A549 (cell line): ENCODE data around the gene ATL1. TPM values are rescaled to one million over a fixed set of nuclear protein-coding genes. Genes with fewer than 3 reads are reported as not detected.
A peak's percentile ranks its signal among the peaks of the same experiment; 100 is the strongest.

ENCODE experiments used
- ATAC-seq, 2 experiments: fragments of 200-7000 bp in 1 of 2; fragments of >200 bp in 1 of 2; cut with Nextera tagmentation in 1 of 2; cut with Tn5 transposase in 1 of 2; 3 replicates each; pipeline versions ENCODE4 v1.8.0 to v1.9.1; 2018 to 2020; ENCODE audit warnings: mild to moderate bottlenecking in 1 of 2, moderate library complexity in 1 of 2
- CTCF ChIA-PET: fragments of 300-600 bp; sonication (Branson Sonifier 250); formaldehyde crosslinking; extraction: SDS; loops from one replicate; lab custom pipeline; 2021; ENCODE audit warnings: antibody characterized with exemption, inconsistent platforms; lab: Yijun Ruan, JAX
- POLR2A ChIA-PET: fragments of 350-600 bp; formaldehyde crosslinking; extraction: SDS; loops from one replicate; lab custom pipeline; 2021; ENCODE audit warnings: antibody characterized with exemption, inconsistent platforms; lab: Yijun Ruan, JAX
- DNase-seq, 2 experiments: peaks; one replicate each; pipeline versions ENCODE4 v3.0.0 to v3.0.0-alpha.2; 2011 to 2016; ENCODE audit warnings: low read depth in 1 of 2, low spot score in 1 of 2
- FAIRE-seq: peaks from 2 replicates; lab custom pipeline; 2011; peaks lifted over from hg19 to GRCh38; lab: Jason Lieb, UNC
- H3K27ac ChIP-seq, 2 experiments: fragments of >200 bp; sonication (Bioruptor Twin); formaldehyde crosslinking; 3 replicates each; pipeline ENCODE4 v1.5.1; 2016 to 2017
- H3K4me1 ChIP-seq: fragments of >200 bp; sonication (Bioruptor Twin); formaldehyde crosslinking; 3 replicates; pipeline ENCODE4 v1.6.1; 2016
- H3K4me2 ChIP-seq: fragments of >200 bp; sonication (Bioruptor Twin); formaldehyde crosslinking; 3 replicates; pipeline ENCODE4 v1.6.1; 2016
- H3K4me3 ChIP-seq: fragments of >200 bp; sonication (Bioruptor Twin); formaldehyde crosslinking; 3 replicates; pipeline ENCODE4 v1.5.1; 2016
- H3K9me3 ChIP-seq: fragments of >200 bp; sonication (Bioruptor Twin); formaldehyde crosslinking; 3 replicates; pipeline ENCODE4 v1.6.1; 2016
- CBX2 ChIP-seq: fragments of 200-600 bp; sonication (generic); IDR thresholded peaks from 2 replicates; pipeline ENCODE4 v1.6.1; 2016; ENCODE audit warnings: low read depth, mild to moderate bottlenecking, borderline replicate concordance
- CEBPB ChIP-seq, 2 experiments: fragments of >200 bp in 1 of 2; sonication (Bioruptor Twin) in 1 of 2; formaldehyde crosslinking in 1 of 2; IDR thresholded peaks; 2 replicates each; pipeline ENCODE4 v1.6.1; 2012 to 2016
- FOSL2 ChIP-seq, 2 experiments: fragments of 450-650 bp in 1 of 2; fragments of >200 bp in 1 of 2; sonication (Bioruptor Twin) in 1 of 2; formaldehyde crosslinking; IDR thresholded peaks; 2 replicates each; pipeline versions ENCODE4 v1.5.0 to v1.6.1; 2016 to 2020; ENCODE audit warnings: mild to moderate bottlenecking in 1 of 2, moderate library complexity in 1 of 2
- GATA3 ChIP-seq: IDR thresholded peaks from 2 replicates; pipeline ENCODE4 v1.6.1; 2012; ENCODE audit warnings: borderline replicate concordance
- HOXA7 ChIP-seq: fragments of 250-450 bp; sonication (Bioruptor Pico); IDR thresholded peaks from 2 replicates; pipeline ENCODE4 v1.5.0; 2020; ENCODE audit warnings: mild to moderate bottlenecking, moderate library complexity
- HOXB13 ChIP-seq: fragments of 250-450 bp; sonication (Bioruptor Pico); IDR thresholded peaks from 2 replicates; pipeline ENCODE4 v1.5.0; 2020; ENCODE audit warnings: low read depth, mild to moderate bottlenecking, moderate library complexity
- HOXB5 ChIP-seq: fragments of 250-450 bp; sonication (Bioruptor Pico); IDR thresholded peaks from 2 replicates; pipeline ENCODE4 v1.5.0; 2020; ENCODE audit warnings: mild to moderate bottlenecking, moderate library complexity
- JUN ChIP-seq, 2 experiments: fragments of >200 bp; sonication (Bioruptor Twin); formaldehyde crosslinking; IDR thresholded peaks; 2 replicates in 1 of 2; 3 replicates in 1 of 2; pipeline ENCODE4 v1.6.1; 2016 to 2017
- MAFK ChIP-seq: fragments of 450-650 bp; IDR thresholded peaks from 2 replicates; pipeline ENCODE4 v1.6.1; 2014; ENCODE audit not compliant: partially characterized antibody
- NFE2L2 ChIP-seq: fragments of 150-350 bp; conservative IDR thresholded peaks from 2 replicates; pipeline ENCODE4 v1.6.1; 2014; ENCODE audit warnings: low read length
- RARB ChIP-seq: fragments of 250-450 bp; sonication (Bioruptor Pico); IDR thresholded peaks from 2 replicates; pipeline ENCODE4 v1.8.0; 2021; ENCODE audit warnings: mild to moderate bottlenecking, moderate library complexity
- RFX5 ChIP-seq: fragments of 450-650 bp; IDR thresholded peaks from 2 replicates; pipeline ENCODE4 v1.7.1; 2014; ENCODE audit warnings: antibody characterized with exemption, mild to moderate bottlenecking, moderate library complexity
- RNF2 ChIP-seq: fragments of 200-600 bp; sonication (generic); IDR thresholded peaks from 2 replicates; pipeline ENCODE4 v1.6.1; 2016; ENCODE audit warnings: low read depth, mild to moderate bottlenecking, antibody characterized with exemption, moderate library complexity, borderline replicate concordance
- TFCP2L1 ChIP-seq: fragments of 250-450 bp; sonication (Bioruptor Pico); IDR thresholded peaks from 2 replicates; pipeline ENCODE4 v1.5.0; 2021; ENCODE audit warnings: mild to moderate bottlenecking
- TP53 ChIP-seq: fragments of 250-450 bp; sonication (Bioruptor Pico); IDR thresholded peaks from 2 replicates; pipeline ENCODE4 v1.5.0; 2021; ENCODE audit warnings: mild to moderate bottlenecking, moderate library complexity
- ZFP36 ChIP-seq: fragments of 450-650 bp; IDR thresholded peaks from 2 replicates; pipeline ENCODE4 v1.6.1; 2014; ENCODE audit warnings: borderline replicate concordance; ENCODE audit not compliant: partially characterized antibody
- WGBS: methylation state at CpG from one replicate; pipeline ENCODE4 v1.1.6; 2017; ENCODE audit errors: missing lambda C conversion rate; 5-methylcytosine and 5-hydroxymethylcytosine counted together
- polyA plus RNA-seq, 4 experiments: library from polyadenylated mRNA; depleted of rRNA in 3 of 4; stranded (reverse); fragments of >200 nt; fragmentation: RNase III in 1 of 4; extraction: RNeasy Plus Mini Kit Qiagen cat#74134 plus additional on column Dnase treatment in 1 of 4; gene quantifications; 2 replicates in 3 of 4; 3 replicates in 1 of 4; pipeline ENCODE4 v1.2.3, GENCODE V29; 2011 to 2017
- TF ChIP-seq, protein P1 (sequence below): fragments of >200 bp; sonication (Bioruptor Twin); formaldehyde crosslinking; IDR thresholded peaks from 3 replicates; pipeline ENCODE4 v1.6.1; 2016
- TF ChIP-seq, protein P2 (sequence below): IDR thresholded peaks from 2 replicates; pipeline ENCODE4 v1.6.1; 2012
- TF ChIP-seq, protein P3 (sequence below): fragments of 200-600 bp; sonication (generic); IDR thresholded peaks from 2 replicates; pipeline ENCODE4 v1.6.1; 2016; ENCODE audit warnings: antibody characterized with exemption, mild to moderate bottlenecking, moderate library complexity

ATL1 gene
- polyA plus RNA-seq, 2 of the 4 experiments (the other 2 are of a cell fraction), result 4.7 to 5.1 TPM

DNA sequence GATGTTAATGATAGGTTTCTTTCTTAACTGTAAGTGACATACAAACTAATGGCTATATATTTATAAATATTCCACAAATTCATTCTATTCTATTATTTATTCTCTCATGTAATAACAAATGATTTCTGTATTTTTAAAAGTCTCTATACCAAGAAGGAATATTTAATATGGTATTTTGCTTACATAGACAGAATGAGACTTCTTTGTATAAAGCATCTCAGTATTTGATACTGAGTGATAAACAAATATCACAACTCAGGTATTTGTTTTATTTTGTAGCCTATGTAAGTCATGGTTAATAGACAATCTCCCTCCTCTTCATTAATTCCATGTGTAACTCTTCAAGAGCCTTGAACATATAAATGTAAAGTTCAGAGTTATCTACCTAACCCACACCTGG is 18.0 kb downstream of the ATL1 start:
- ATAC-seq (no peak), FAIRE-seq (no peak), DNase-seq (no peak)
- Histone ChIP-seq H3K4me1 (no peaks in the 10 kb centered on the region; the same call in 2 of the 3 replicates), H3K9me3 (no peaks in the 10 kb centered on the region), H3K4me2 (no peak overlapping the region), H3K4me3 (no peak overlapping the region), H3K27ac (no peak overlapping the region)
- POLR2A ChIA-PET, result no interaction called here
- TF ChIP-seq MAFK (peak; percentile 65), CEBPB (IDR thresholded peaks at IDR 0.05) (no peak)
- CTCF ChIA-PET, result interaction anchor here (0.6 kb wide), 1 partner anchor 223 kb away, joined by 3 read pairs; no protein-coding TSS in a partner anchor

DNA sequence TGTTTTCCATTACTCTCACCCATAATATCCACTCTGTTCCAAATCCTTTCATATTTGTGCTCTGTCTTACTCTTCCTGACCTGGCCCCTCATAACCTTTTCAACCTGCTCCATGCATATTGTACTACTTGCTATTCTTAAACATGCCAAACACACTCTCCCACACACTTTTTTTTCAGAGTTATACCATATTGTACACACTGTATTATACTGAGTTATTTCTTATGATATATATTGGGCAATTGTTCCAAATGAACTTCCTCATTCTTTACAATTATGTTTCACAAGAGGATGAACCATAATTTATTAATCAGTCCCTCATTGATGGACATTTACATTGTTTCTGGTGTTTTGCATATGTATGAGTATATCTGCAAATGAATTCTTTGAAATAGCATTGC is 18.5 kb downstream of the ATL1 start:
- CTCF ChIA-PET, result interaction anchor here (0.5 kb wide), 1 partner anchor 631 kb away, joined by 3 read pairs; no protein-coding TSS in a partner anchor
- no peak for TF ChIP-seq JUN (IDR thresholded peaks at IDR 0.05)
- TF ChIP-seq RARB (CRISPR knock-in tag), result no peak
- TF ChIP-seq, protein P1, sequence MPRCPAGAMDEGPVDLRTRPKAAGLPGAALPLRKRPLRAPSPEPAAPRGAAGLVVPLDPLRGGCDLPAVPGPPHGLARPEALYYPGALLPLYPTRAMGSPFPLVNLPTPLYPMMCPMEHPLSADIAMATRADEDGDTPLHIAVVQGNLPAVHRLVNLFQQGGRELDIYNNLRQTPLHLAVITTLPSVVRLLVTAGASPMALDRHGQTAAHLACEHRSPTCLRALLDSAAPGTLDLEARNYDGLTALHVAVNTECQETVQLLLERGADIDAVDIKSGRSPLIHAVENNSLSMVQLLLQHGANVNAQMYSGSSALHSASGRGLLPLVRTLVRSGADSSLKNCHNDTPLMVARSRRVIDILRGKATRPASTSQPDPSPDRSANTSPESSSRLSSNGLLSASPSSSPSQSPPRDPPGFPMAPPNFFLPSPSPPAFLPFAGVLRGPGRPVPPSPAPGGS, result no peak
- no peak for TF ChIP-seq FOSL2 (IDR thresholded peaks at IDR 0.05)
- TF ChIP-seq FOSL2 (CRISPR knock-in tag; IDR thresholded peaks at IDR 0.05), result no peak
- no peak for TF ChIP-seq ZFP36
- TF ChIP-seq GATA3, result no peak
- TF ChIP-seq TP53 (CRISPR knock-in tag), result no peak
- TF ChIP-seq RNF2, result no peak
- no peak for TF ChIP-seq HOXB5 (CRISPR knock-in tag)
- no peak for TF ChIP-seq TFCP2L1 (CRISPR knock-in tag)
- TF ChIP-seq, protein P2, sequence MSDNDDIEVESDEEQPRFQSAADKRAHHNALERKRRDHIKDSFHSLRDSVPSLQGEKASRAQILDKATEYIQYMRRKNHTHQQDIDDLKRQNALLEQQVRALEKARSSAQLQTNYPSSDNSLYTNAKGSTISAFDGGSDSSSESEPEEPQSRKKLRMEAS, result no peak
- H3K4me2 ChIP-seq, result no peak overlapping the region
- FAIRE-seq (no peak), ATAC-seq (no peak), DNase-seq (no peak)
- no peak overlapping the region for H3K27ac ChIP-seq
- POLR2A ChIA-PET, result no interaction called here
- H3K9me3 ChIP-seq, result no peaks in the 10 kb centered on the region
- no peaks in the 10 kb centered on the region; the same call in 2 of the 3 replicates for H3K4me1 ChIP-seq
- no peak overlapping the region for H3K4me3 ChIP-seq

DNA sequence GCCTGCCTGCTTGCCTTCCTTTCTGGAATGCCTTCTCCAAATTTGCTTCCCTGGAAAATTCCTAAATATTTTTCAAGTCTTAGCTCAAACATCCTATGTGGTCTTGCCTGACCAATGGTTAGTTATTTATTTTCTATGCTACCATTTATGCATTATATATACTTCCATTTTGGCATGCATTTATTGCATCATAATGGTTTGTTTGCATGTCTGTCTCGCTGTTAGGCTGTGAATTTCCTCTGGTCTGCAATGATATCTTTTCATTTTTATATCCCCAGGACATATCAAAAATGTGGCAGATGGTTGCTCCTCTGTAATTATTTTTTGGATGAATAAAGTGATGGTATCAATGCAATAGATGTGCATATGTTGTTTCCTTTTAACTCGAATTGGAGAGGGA is 30.5 kb downstream of the ATL1 start:
- H3K9me3 ChIP-seq, result no peaks in the 10 kb centered on the region
- no peak for TF ChIP-seq HOXB13 (CRISPR knock-in tag)
- no peak for TF ChIP-seq RFX5
- TF ChIP-seq CEBPB (IDR thresholded peaks at IDR 0.05), result 0 out of 4 replicates have a peak, but pooled peaks of 1 of the 2 experiments have one; percentile 7
- no peak for TF ChIP-seq TP53 (CRISPR knock-in tag)
- TF ChIP-seq, protein P3, sequence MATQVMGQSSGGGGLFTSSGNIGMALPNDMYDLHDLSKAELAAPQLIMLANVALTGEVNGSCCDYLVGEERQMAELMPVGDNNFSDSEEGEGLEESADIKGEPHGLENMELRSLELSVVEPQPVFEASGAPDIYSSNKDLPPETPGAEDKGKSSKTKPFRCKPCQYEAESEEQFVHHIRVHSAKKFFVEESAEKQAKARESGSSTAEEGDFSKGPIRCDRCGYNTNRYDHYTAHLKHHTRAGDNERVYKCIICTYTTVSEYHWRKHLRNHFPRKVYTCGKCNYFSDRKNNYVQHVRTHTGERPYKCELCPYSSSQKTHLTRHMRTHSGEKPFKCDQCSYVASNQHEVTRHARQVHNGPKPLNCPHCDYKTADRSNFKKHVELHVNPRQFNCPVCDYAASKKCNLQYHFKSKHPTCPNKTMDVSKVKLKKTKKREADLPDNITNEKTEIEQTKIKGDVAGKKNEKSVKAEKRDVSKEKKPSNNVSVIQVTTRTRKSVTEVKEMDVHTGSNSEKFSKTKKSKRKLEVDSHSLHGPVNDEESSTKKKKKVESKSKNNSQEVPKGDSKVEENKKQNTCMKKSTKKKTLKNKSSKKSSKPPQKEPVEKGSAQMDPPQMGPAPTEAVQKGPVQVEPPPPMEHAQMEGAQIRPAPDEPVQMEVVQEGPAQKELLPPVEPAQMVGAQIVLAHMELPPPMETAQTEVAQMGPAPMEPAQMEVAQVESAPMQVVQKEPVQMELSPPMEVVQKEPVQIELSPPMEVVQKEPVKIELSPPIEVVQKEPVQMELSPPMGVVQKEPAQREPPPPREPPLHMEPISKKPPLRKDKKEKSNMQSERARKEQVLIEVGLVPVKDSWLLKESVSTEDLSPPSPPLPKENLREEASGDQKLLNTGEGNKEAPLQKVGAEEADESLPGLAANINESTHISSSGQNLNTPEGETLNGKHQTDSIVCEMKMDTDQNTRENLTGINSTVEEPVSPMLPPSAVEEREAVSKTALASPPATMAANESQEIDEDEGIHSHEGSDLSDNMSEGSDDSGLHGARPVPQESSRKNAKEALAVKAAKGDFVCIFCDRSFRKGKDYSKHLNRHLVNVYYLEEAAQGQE, result no peak
- no peak for TF ChIP-seq NFE2L2
- no peak for TF ChIP-seq CBX2
- TF ChIP-seq HOXA7 (CRISPR knock-in tag), result no peak
- TF ChIP-seq, all 56 proteins: peak for 1
- H3K4me1 ChIP-seq, result no peaks in the 10 kb centered on the region
- WGBS, result 23% methylated on average over 2 of the region's 2 CpGs
- H3K4me2 ChIP-seq, result no peak overlapping the region
- H3K4me3 ChIP-seq, result no peak overlapping the region
- CTCF ChIA-PET, result interaction anchor here (2.3 kb wide), 1 partner anchor 10 kb away, joined by 6 read pairs; no protein-coding TSS in a partner anchor
- POLR2A ChIA-PET, result no interaction called here
- no peak for FAIRE-seq
- no peak overlapping the region for H3K27ac ChIP-seq
- no peak for DNase-seq
- ATAC-seq, result no peak
